MCF 10A (cell line): ENCODE results near the gene TMEM14A. TPM values are rescaled to one million over a fixed set of nuclear protein-coding genes. Genes with fewer than 3 reads are reported as not detected.
A peak's percentile ranks its signal among the peaks of the same experiment; 100 is the strongest.

ENCODE experiments used
- BruUV-seq: library from RNA; stranded (reverse); fragments of 400-500 nt; replicated peaks from 2 replicates; lab custom pipeline; 2021; lab: Mats Ljungman, UMichigan
- CTCF ChIA-PET: fragments of 300-600 bp; sonication (Branson Sonifier 250); formaldehyde crosslinking; extraction: SDS; loops from one replicate; lab custom pipeline; 2021; ENCODE audit warnings: antibody characterized with exemption, inconsistent platforms; lab: Yijun Ruan, JAX
- POLR2A ChIA-PET: fragments of 300-600, 350-650 bp; sonication (Branson Sonifier 250); formaldehyde crosslinking; extraction: SDS; loops from one replicate; lab custom pipeline; 2020; ENCODE audit warnings: antibody characterized with exemption, inconsistent platforms; lab: Yijun Ruan, JAX
- DNase-seq: peaks from one replicate; pipeline ENCODE4 v3.0.0-alpha.2; 2018; ENCODE audit not compliant: unreplicated experiment
- H3K27ac Mint-ChIP-seq: one replicate; pipeline ENCODE4 v1.8.0; 2022; ENCODE audit warnings: mild to moderate bottlenecking, low read depth, mixed read lengths; ENCODE audit not compliant: unreplicated experiment
- H3K27me3 Mint-ChIP-seq: one replicate; pipeline ENCODE4 v1.8.0; 2022; ENCODE audit warnings: mixed read lengths; ENCODE audit not compliant: insufficient read depth, unreplicated experiment
- H3K36me3 Mint-ChIP-seq: one replicate; pipeline ENCODE4 v1.8.0; 2022; ENCODE audit warnings: mild to moderate bottlenecking, moderate library complexity, mixed read lengths; ENCODE audit not compliant: insufficient read depth, unreplicated experiment
- H3K4me1 Mint-ChIP-seq: one replicate; pipeline ENCODE4 v1.8.0; 2022; ENCODE audit warnings: mixed read lengths; ENCODE audit not compliant: insufficient read depth, unreplicated experiment
- H3K4me3 Mint-ChIP-seq: one replicate; pipeline ENCODE4 v1.8.0; 2022; ENCODE audit warnings: mild to moderate bottlenecking, moderate library complexity, mixed read lengths; ENCODE audit not compliant: unreplicated experiment
- H3K9me3 Mint-ChIP-seq: one replicate; pipeline ENCODE4 v1.8.0; 2022; ENCODE audit warnings: mixed read lengths; ENCODE audit not compliant: unreplicated experiment
- CTCF ChIP-seq: fragments of 200-600 bp; IDR thresholded peaks from one replicate; pipeline ENCODE4 v1.8.0; 2022; ENCODE audit warnings: antibody characterized with exemption, mild to moderate bottlenecking; ENCODE audit not compliant: unreplicated experiment
- intact Hi-C: fragments of 100-400 bp; cut with micrococcal nuclease; formaldehyde crosslinking; loops from 2 replicates; pipeline ENCODE4 v1.14.1; 2022
- total RNA-seq: library from RNA; stranded (reverse); gene quantifications from 2 replicates; pipeline ENCODE4 v1.2.3, GENCODE V29; 2022

TMEM14A gene
- total RNA-seq, 1 experiment from 2014 or later: 15.6 TPM

- TF ChIP-seq CTCF: no peak
- ChIA-PET CTCF (interaction anchor here (0.5 to 3.1 kb wide), 21 partner anchors 8 to 348 kb away, joined by 3 to 11 read pairs (median 4); no protein-coding TSS in a partner anchor), POLR2A (interaction anchor here (0.8 to 1.2 kb wide), 3 partner anchors 9 to 269 kb away, joined by 3 read pairs; no protein-coding TSS in a partner anchor)
- Mint-ChIP-seq H3K4me1 (peaks cover 28% of the 10 kb centered on the region), H3K27ac (peak overlapping the region; percentile 50), H3K4me3 (no peak overlapping the region), H3K27me3 (no peaks in the 10 kb centered on the region), H3K36me3 (no peaks in the 10 kb centered on the region), H3K9me3 (no peaks in the 10 kb centered on the region)
- no TSS peak for BruUV-seq
- DNase-seq: peak; percentile 43
- intact Hi-C loops: loop anchor here (10.0 kb wide), 1 partner anchor 160 kb away; no protein-coding TSS in a partner anchor
Observed at GRCh38 chr6:52725143-52725534, 54.2 kb downstream of the TMEM14A start.

- no peaks in the 10 kb centered on the region for H3K27me3 Mint-ChIP-seq
Observed at GRCh38 chr6:52725535-52726192, 54.8 kb downstream of the TMEM14A start.

GRCh38 chr6:52726193-52726542, 55.3 kb downstream of the TMEM14A start:
- intact Hi-C loops: loop anchor here (10.0 kb wide), 1 partner anchor 159 kb away; no protein-coding TSS in a partner anchor
- Mint-ChIP-seq H3K4me1 (peaks cover 22% of the 10 kb centered on the region), H3K9me3 (no peaks in the 10 kb centered on the region), H3K4me3 (no peak overlapping the region), H3K27me3 (no peaks in the 10 kb centered on the region), H3K36me3 (no peaks in the 10 kb centered on the region), H3K27ac (no peak overlapping the region)
- DNase-seq: no peak
- ChIA-PET CTCF (interaction anchor here (1.6 to 2.4 kb wide), 2 partner anchors 11 to 23 kb away, joined by 4 to 11 read pairs; no protein-coding TSS in a partner anchor), POLR2A (no interaction called here)
- no TSS peak for BruUV-seq
- TF ChIP-seq CTCF: no peak

More at GRCh38 chr6:52725535-52726192, 54.8 kb downstream of the TMEM14A start:
- POLR2A ChIA-PET: interaction anchor here (0.8 to 1.1 kb wide), 2 partner anchors 10 to 96 kb away, joined by 3 read pairs; no protein-coding TSS in a partner anchor
- no TSS peak for BruUV-seq
- intact Hi-C loops: loop anchor here (10.0 kb wide), 1 partner anchor 159 kb away; no protein-coding TSS in a partner anchor
- TF ChIP-seq CTCF: no peak
- Mint-ChIP-seq H3K4me3 (no peak overlapping the region), H3K4me1 (peaks cover 25% of the 10 kb centered on the region), H3K9me3 (no peaks in the 10 kb centered on the region), H3K27ac (no peak overlapping the region), H3K36me3 (no peaks in the 10 kb centered on the region)
- DNase-seq: peak; percentile 55
- CTCF ChIA-PET: interaction anchor here (0.5 to 3.1 kb wide), 12 partner anchors 7 to 347 kb away, joined by 3 to 11 read pairs (median 4); no protein-coding TSS in a partner anchor

- no peaks in the 10 kb centered on the region for H3K27me3 Mint-ChIP-seq
- peaks cover 22% of the 10 kb centered on the region for H3K4me1 Mint-ChIP-seq
- H3K9me3 Mint-ChIP-seq: no peaks in the 10 kb centered on the region
- no peak overlapping the region for H3K4me3 Mint-ChIP-seq
- no peak for TF ChIP-seq CTCF
- BruUV-seq: no TSS peak
- DNase-seq: no peak
- POLR2A ChIA-PET: no interaction called here
- CTCF ChIA-PET: no interaction called here
- no peak overlapping the region for H3K27ac Mint-ChIP-seq
- no peaks in the 10 kb centered on the region for H3K36me3 Mint-ChIP-seq
- intact Hi-C loops: loop anchor here (10.0 kb wide), 1 partner anchor 158 kb away; no protein-coding TSS in a partner anchor
Observed at GRCh38 chr6:52726741-52727535, 56.0 kb downstream of the TMEM14A start.
